LoVo (cell line): Measurements from ENCODE around the gene SELENON.

Experiments
- DNase-seq: peaks from one replicate; pipeline ENCODE4 v3.0.0-alpha.2; 2016; ENCODE audit warnings: low spot score

The SELENON gene

DNA sequence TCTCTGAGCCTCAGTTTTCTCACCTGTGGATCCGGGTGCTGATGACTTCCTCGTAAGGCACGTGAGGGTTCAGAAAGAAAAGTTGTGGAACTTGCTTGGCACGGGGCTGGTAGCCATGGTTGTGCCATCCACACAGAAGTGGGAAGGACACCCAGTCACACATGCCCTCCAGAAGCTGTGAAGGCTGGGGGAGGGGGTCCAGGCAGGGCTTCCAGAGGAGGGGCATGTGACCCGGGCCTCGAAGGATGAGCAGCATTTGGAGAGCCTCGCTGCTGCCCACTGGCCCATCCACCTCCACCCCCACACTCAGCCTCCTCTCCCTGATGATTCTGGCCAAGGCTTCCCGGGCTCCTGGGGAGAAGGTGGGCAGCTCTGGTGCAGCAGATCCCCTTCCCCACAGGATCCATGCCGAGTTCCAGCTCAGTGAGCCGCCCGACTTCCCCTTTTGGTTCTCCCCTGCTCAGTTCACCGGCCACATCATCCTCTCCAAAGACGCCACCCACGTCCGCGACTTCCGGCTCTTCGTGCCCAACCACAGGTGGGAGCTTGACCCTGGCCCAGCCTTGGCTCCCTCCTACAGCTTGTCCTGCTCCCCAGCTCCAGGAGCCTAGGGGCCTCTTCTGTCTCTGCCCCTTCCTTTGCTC lies 9.4 kb downstream of the SELENON start:
- DNase-seq: no peak

DNA sequence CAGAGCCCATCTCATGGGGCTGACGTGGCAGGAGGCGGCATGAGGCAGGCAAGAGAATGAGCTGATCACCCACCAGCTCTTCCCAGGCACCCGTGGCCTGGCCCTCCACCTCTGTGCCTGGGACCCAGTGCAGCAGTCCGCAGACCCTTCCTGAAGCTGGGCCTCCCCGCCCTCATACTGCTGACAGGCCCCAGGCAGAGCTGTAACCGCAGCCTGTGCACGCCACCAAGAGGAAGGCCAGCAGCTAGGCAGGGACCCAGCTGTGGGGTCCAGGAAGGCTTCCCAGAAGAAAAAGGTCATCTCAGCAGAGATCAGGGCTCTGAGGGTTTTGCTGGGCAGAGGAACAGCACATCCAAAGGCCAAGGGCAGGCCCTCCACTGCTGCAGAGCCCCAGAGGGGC lies 9.9 kb downstream of the SELENON start:
- no peak for DNase-seq

DNA sequence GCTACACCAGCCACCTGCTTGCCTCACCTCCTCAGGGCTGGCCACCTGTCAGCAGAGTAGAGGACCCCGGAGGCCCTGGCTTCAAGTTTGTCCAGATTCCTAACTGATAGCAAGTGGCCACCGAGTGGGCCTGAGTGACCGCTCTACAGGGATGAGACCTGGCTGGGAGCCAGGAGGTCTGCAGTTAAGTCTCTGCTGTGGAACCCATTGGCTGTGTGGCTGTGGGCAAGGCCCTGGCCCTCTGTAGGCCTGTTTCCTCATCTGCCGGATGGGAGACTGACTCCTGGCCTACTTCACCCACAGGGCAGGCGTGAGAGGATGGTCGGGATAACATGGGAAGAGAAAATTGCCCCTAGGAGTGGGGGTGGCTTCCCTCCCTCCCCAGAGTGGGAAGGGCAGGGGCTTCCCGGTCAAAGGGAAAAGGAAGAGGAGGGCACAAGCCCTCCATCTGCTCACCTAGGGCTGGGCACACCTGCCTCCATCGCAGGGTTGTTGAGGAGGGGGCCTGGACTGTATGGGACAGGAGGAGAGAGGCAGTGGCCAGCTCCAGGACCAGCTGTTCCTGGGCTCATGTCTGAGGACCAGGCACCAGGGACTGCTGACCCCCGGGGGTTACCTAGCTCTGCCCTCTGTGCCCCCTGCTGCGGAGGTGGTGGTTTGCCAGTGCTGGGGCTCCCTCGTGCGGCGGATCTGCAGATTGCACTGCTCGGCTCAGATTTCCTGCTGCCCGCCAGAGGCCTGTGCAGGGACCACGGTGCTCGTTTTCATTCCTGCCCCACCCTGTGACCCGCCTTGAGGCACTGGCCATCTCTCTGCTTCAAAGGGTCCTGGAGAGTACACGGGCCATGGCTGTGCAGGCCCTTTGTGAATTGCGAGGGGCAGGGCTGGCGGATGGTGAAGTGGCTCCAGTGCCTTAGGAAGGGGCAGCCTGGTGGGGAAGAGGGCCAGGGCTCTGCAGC lies 10.6 kb downstream of the SELENON start:
- DNase-seq: peak; percentile 55

DNA sequence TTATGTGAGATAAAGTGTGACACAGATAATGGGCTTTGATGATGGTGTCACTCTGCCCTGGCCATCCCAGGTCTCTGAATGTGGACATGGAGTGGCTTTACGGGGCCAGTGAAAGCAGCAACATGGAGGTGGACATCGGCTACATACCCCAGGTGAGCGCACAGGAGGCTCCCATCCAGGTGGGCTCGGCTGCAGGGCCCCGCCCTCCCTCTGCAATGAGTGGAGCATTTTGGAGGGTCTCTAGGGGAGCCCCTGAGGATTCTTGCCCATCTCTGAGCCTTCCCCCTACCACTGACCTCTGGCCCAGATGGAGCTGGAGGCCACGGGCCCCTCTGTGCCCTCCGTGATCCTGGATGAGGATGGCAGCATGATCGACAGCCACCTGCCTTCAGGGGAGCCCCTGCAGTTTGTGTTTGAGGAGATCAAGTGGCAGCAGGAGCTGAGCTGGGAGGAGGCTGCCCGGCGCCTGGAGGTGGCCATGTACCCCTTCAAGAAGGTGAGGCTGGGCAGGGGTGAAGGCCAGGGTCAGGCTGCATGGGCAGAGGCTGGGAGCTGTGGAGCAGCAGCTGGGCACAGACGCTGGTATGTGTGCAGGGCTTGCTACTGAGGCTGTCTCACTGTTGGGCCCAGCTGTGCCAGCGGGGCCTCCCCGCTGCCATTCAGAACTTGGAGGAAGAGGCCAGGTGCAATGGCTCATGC lies 11.5 kb downstream of the SELENON start:
- DNase-seq: no peak

DNA sequence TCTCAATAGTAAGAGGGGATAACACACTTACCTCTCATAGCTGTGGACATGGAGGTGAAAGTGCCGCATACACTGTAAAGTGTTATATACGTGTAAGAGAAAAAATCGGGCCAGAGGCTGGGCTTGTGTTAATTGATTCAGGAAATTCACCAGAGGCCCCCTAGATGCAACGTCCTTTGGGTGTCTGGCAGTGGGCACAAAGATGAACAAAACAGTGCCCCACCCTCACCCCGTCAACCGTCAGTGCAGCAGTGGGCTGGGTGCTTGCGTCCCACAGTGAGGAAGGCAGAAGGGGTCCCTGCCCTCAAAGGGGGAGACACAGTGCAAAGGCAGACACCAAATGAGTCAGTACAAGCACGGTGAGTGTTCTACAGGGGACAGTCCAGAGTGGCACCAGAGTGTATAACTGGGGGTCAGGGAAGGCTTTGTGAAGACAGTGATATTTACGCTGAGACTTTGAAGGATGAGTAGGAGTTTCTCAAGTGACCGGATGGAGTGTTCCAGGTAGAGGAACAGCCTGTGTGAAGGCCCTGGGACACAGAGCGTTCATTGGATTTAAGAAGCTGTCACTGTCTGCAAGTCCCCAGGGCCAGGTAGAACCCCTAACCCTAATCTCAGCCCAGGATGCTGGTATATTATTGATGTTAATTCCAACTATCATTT lies 13.2 kb downstream of the SELENON start:
- no peak for DNase-seq

DNA sequence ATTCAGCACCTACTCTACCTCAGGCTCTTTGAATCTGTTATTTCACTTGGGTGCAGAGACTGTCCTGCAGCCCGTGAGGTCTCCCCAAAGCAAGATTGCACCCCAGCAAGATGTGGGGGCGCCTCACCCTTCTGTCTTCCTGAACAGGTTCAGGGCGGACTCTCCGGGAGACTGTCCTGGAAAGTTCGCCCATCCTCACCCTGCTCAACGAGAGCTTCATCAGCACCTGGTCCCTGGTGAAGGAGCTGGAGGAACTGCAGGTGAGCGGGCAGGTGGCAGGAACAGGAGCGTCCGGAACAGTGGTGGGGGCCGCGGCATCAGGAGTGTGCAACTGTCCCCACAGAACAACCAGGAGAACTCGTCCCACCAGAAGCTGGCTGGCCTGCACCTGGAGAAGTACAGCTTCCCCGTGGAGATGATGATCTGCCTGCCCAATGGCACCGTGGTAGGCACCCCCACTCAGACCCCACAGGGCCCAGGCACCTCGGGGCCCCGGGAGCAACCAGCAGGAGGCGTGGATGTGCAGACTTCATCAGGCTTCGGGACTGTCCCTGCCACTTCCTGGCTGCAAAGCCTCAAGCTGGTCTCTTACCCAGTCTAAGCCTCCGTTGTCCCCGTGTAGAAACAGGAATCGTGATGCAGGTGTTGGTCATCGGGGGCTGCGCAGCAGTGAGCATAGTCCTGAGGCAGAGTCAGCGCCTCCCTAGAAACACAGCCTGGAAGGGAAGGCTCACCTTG lies 13.9 kb downstream of the SELENON start:
- DNase-seq: no peak

DNA sequence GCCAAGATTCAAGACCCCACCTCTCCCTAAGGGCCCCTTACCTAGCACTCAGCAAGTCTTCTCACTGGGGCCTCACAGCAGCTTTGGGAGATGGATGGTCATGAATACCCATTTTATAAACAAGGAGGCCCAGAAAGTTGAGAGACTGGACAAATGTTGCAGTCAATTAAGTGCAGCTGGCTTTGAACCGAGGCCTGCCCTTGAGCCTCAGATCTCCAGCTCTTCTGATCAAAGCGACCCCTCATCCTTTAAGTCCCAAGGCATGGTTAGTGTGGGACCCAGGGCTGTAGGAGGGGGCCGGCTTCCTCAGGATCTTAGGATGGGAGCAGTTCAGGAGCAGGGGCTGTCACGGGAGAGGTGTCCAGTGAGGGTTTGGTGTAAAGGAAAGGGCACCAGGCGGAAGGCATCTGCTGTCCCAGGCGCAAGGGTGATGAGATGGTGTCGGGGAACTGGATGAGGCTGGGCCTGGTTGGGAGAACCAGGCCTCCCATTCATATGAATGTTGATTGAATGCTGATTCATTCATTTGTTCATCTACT lies 14.6 kb downstream of the SELENON start:
- DNase-seq: no peak

DNA sequence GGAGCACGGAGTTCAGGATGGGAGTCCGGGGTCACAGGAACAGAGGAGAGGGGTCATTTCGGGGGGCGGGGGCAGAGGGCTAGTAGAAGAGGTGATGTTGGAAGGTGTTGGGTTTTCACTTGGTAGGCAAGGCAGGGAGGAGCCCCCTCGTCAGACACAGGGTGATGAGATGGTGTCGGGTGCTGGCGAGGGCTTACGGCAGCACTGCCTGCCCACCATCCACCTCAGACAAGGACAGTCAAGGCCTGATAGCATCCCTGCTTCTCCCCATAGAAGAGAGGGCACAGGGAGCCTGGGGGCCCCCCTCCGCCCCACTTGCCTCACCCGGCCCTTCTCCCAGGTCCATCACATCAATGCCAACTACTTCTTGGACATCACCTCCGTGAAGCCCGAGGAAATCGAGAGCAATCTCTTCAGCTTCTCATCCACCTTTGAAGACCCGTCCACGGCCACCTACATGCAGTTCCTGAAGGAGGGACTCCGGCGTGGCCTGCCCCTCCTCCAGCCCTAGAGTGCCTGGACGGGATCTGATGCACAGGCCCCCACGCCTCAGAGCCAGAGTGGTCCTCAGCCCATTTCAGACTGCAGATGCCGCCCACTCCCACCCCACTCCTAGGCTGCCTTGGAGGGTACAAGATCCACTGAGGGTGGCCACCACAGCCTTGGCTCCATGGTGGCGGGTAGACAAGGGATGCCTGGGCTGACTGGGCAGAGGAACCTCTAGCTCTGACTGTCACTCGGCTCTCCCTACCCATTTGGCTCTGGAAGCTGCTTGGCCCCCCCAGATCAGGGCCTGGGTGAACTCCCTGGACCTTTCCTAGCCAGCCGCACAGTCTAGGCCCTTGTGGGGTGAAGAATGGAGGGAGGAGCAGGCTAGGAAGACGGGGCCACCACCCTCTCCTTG lies 15.5 kb downstream of the SELENON start:
- no peak for DNase-seq

DNA sequence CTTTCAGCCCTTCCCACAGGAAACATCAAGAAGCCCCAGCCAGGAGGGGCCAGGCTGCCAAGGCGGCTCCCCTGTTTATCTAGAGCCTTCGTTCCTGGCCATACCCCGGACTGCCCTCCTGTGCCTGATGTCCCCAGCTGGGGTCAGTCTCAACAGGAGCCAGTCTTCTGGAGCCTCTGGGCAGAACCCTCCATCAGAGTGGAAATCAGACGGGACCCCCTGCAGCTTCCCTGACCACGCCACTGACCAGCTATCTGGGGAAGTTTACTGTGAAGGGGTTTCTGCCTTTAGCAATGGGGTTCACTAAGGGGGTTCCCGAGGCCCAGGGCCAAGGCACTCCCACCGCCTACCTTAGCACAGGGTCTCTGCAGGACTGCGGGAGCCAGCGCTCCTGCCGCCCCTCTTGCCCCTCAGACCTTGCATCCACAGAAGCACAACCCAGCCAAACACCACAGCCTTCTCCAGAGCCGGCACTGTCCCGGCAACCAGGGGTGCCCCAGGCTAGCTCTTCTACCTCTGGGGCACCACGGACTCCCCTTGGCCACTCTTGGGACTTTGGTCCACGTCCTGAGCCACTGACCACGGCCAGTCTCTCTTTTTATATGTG lies 16.2 kb downstream of the SELENON start:
- DNase-seq: no peak

DNA sequence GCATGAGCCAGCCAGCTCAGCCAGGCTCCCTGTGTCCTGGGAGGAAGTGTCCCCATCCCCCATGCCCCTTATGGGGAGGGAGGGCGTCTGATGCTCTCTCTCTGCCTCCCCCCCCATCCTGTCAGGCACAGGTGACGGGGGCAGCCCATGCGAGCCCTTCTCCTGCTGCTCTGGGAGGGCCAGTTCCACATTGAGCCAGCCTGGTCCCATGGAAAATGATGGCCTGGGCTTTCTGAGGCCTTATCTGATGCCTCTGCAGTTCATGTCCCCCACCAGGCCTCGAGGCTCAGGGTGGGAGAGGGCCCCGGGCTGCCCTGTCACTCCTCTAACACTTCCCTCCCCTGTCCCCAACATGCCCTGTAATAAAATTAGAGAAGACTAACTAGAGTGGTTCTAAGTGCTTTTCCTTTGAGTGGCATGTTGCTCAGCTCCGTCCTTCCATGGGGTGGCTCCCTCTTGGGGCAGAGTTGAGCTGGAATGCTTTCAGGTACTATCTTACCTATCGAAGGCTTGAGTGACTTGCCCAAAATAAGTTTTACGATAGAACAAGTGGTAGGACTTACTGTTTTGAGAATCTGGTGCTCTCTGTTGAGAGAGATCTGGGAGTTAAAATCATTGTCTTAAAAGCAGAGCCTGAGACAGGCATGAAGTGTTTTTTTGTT lies 18.0 kb downstream of the SELENON start:
- peak; percentile 35 for DNase-seq

DNA sequence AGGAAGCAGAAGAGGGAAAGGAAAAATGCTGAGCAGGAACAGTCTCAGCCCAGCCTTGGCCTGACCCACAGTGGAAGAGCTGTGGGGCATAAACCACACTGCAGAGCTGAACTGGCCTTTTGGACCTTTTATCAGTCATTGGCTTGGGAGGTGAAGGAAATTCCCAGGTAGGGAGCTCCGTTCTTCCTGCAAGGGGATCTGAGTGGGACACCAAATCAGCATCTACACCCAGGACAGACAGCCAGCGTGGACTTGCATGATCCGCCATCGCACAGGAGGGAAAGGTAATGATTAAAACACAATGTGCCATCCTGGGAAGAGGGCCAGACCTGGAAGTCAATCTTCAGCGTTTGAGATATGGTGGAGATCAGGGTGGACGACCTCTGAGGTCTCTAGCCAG lies 18.6 kb downstream of the SELENON start:
- no peak for DNase-seq

DNA sequence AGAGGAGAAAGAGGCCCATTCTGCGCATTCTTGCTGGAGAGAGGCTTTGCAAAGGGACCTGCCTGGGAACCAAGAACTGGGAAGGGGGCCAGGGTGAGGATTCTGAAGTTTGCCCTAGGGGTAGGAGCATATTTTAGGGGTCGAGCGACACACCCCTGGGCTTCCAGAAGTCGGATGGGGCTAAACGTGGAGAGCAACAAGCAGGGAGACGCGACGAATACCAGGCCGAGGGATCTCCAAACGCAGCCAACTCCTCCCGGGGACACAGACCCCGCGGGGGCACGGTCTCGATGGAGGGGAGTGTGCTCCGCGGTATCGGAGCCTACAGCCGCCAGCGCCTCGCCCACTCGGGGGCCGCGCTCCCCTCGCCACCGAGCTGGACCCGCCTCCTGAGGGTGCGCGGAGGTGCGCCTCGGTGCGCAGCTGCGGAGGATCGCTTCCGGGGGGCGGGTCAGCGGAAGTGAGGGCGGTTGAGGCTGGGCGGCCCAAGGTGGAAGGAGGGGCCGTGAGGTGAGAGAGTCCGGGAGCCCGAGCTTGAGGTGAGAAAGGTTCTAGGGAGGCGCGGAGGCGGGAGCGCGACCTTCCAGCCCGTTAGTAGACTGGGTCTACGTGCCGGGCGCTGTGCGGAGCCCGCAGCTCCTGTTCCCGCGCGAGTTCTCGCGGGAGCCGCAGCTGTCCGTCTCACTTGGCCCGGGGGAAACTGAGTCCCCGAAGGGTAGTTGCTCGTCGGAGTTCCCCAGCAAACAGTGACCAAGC lies 19.7 kb downstream of the SELENON start, which contains the start of gene MTFR1L:
Gene MTFR1L (plus strand): TSS at position 464 of the 756 bp plus-strand sequence. CDS start 3,151 bp downstream, outside the sequence.
- DNase-seq: peak; percentile 91

DNA sequence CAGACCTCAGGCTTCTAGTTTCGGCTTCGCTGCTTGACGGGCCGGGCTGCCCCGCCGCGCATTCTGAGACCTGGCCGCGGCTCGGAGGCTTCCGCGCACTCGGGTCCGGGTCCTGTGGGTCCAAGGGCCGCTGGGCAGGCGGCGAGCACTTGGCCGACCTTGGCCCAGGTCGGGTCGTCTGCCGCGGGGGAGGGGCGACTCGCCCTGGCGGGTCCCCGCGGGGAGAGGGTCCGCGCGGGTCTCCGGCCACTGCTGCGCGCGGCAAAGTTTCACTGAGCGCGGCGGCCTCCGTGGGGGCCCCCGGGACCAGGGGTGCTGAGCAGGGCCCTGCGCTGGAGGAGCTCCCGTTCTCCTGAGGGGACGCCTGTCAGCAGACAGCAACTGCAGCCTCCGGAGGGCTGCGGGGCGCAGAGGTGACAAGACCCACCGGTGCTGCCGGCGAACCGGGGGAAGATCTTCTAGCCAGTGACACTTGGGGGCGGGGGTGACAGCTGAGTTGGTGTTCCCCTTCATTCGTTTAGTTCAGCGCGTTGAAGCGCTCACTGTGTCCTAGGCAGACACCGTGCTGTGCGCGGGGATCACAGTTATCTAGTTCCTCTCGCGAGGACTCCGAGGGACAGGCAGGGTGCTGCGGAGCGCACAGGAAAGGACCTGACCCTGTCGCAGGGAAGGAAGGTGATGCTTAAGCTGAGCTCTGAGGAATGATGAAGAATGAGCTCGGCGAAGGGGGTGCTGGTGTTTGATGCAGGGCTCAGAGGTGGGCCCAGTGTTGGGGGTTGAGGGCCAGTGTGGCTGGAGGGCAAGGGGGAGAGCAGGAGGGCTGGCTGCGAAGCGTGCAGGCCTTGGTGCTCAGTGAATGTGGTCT lies 20.5 kb downstream of the SELENON start:
- peak; percentile 57 for DNase-seq

DNA sequence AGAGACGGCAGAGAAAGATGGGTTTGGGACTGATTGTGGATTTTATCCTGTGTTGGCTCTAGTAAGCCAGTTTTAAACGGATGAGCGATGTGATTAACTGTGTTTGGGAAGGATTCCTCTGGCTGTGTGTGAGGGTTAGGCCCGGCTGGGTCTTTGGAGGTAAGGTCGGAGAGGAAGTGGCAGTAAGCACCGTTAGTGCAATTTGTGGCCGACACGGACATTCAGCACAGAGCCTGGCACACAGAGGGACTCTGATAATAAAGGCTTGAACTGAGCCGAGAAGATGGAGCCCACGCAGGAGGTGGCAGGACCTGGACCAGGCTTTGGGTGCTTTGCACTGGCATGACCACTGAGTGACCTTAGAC lies 21.1 kb downstream of the SELENON start:
- no peak for DNase-seq

DNA sequence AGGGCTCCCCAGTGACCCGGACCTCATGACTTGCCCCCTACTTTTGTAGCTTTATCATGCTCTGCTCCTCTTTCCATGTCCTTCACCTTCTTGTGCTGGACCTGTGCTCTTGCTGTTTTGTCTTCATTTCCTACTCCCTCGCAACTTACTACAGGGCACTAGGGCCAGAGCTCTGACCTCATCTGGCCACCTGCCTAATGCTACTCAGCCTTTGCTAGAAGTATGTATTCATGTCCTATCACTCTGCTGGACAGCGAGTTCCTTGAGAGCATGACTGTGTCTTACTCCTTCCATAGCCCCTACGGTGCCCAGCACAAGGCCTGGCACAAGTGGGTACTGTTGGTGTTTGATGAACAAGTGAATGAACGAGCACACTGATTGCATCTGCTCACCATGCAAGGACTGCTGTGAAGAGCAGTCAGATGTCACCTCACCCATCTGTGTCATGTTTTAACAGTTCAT lies 21.7 kb downstream of the SELENON start:
- no peak for DNase-seq

DNA sequence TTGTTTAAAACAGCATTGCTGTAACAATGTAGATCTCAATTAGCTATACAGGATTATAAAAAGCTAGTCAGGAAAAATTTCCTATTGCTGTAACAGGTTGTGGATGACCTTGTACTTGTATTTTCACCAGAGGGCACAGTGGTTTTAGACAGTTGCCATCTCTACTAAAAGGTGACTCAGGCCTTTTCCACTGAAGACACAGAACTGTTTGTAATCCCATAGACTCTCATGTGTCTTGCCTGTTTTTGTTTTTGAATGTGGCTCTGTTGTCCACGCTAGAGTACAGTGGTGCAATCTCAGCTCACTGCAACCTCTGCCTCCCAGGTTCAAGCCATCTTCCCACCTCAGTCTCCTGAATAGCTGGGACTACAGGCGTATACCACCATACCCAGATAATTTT lies 25.6 kb downstream of the SELENON start:
- DNase-seq: no peak

DNA sequence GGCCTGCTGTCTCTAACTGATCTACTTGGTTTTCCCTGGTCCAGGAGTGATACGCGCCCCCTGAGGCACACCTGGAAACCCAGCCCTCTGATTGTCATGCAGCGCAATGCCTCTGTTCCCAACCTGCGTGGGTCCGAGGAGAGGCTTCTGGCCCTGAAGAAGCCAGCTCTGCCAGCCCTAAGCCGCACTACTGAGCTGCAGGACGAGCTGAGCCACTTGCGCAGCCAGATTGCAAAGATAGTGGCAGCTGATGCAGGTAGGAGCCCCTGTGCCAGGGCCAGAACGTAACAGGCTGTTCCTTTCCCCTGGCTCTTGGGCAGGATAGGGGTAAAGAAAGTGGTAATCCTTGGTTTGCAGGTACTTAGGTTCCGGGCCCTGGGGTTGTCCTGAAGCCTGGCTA lies 26.6 kb downstream of the SELENON start:
- DNase-seq: no peak
